ENCODE results near the gene ITPR2.
"Not testable (repeated sequence)": the region's sequence is repeated elsewhere in the genome, so short reads cannot be mapped to it uniquely, and the experiment has no call there.

ITPR2 gene

GRCh38 chr12:26730481-26731350 is 102.3 kb downstream of the ITPR2 start:
- DNase-seq (ENCODE audit: low read depth in 2 of 2) = no peak

GRCh38 chr12:26729137-26729671 is 103.8 kb downstream of the ITPR2 start:
- not testable (repeated sequence) for DNase-seq (ENCODE audit: low read depth in 2 of 2)

- no peak for DNase-seq (ENCODE audit: low read depth in 2 of 2)
These were observed 104.6 kb downstream of the ITPR2 start for GRCh38 chr12:26728205-26729050.

- DNase-seq (ENCODE audit: low read depth in 2 of 2) = no peak
These were observed 105.4 kb downstream of the ITPR2 start for GRCh38 chr12:26727482-26728204.

GRCh38 chr12:26726956-26727355 is 106.0 kb downstream of the ITPR2 start:
- no peak for DNase-seq (ENCODE audit: low read depth in 2 of 2)

- DNase-seq (ENCODE audit: low read depth in 2 of 2) = no peak
These were observed 107.6 kb downstream of the ITPR2 start for GRCh38 chr12:26725276-26725916.

- DNase-seq (ENCODE audit: low read depth in 2 of 2) = no peak
These were observed 108.7 kb downstream of the ITPR2 start for GRCh38 chr12:26724309-26724702.

- no peak for DNase-seq (ENCODE audit: low read depth in 2 of 2)
These were observed 109.3 kb downstream of the ITPR2 start for GRCh38 chr12:26723379-26724308.

- DNase-seq (ENCODE audit: low read depth in 2 of 2) = no peak
These were observed 111.2 kb downstream of the ITPR2 start for GRCh38 chr12:26721800-26722199.

- DNase-seq (ENCODE audit: low read depth in 2 of 2) = no peak
These were observed 113.1 kb downstream of the ITPR2 start for GRCh38 chr12:26719852-26720251.

GRCh38 chr12:26717757-26718156 is 115.2 kb downstream of the ITPR2 start:
- DNase-seq (ENCODE audit: low read depth in 2 of 2) = no peak

- DNase-seq (ENCODE audit: low read depth in 2 of 2) = no peak
These were observed 117.8 kb downstream of the ITPR2 start for GRCh38 chr12:26715232-26715631.

GRCh38 chr12:26713885-26714383 is 119.1 kb downstream of the ITPR2 start:
- no peak for DNase-seq (ENCODE audit: low read depth in 2 of 2)

- no peak for DNase-seq (ENCODE audit: low read depth in 2 of 2)
These were observed 120.1 kb downstream of the ITPR2 start for GRCh38 chr12:26712892-26713291.

- DNase-seq (ENCODE audit: low read depth in 2 of 2) = no peak
These were observed 121.4 kb downstream of the ITPR2 start for GRCh38 chr12:26711569-26711968.

- no peak for DNase-seq (ENCODE audit: low read depth in 2 of 2)
These were observed 121.9 kb downstream of the ITPR2 start for GRCh38 chr12:26711072-26711471.

GRCh38 chr12:26705851-26706250 is 127.1 kb downstream of the ITPR2 start:
- DNase-seq (ENCODE audit: low read depth in 2 of 2) = no peak

- DNase-seq (ENCODE audit: low read depth in 2 of 2) = no peak
These were observed 128.1 kb downstream of the ITPR2 start for GRCh38 chr12:26704684-26705460.

GRCh38 chr12:26704214-26704613 is 128.8 kb downstream of the ITPR2 start:
- no peak for DNase-seq (ENCODE audit: low read depth in 2 of 2)
